HEK293T (cell line): ENCODE measurements around the gene TDP2.
"Not testable (repeated sequence)": the region's sequence is repeated elsewhere in the genome, so short reads cannot be mapped to it uniquely, and the experiment has no call there.

Experiments
- CTCF ChIA-PET: fragments of 350-600 bp; formaldehyde crosslinking; extraction: SDS; loops from one replicate; lab custom pipeline; 2021; ENCODE audit warnings: antibody characterized with exemption, inconsistent platforms; lab: Yijun Ruan, JAX
- POLR2A ChIA-PET: fragments of 350-600 bp; formaldehyde crosslinking; extraction: SDS; loops from one replicate; lab custom pipeline; 2020; ENCODE audit warnings: antibody characterized with exemption, inconsistent platforms; lab: Yijun Ruan, JAX
- DNase-seq: peaks from one replicate; pipeline ENCODE4 v3.0.0; 2012; ENCODE audit warnings: mixed read lengths; ENCODE audit errors: extremely low spot score
- ARNT ChIP-seq: fragments of 450-650 bp; IDR thresholded peaks from 2 replicates; pipeline ENCODE4 v1.6.1; 2017; ENCODE audit warnings: mild to moderate bottlenecking
- BHLHE40 ChIP-seq: fragments of 450-650 bp; IDR thresholded peaks from 2 replicates; pipeline ENCODE4 v1.6.1; 2016; ENCODE audit warnings: mild to moderate bottlenecking, moderate library complexity, borderline replicate concordance
- CTBP1 ChIP-seq: fragments of 450-650 bp; IDR thresholded peaks from 2 replicates; pipeline ENCODE4 v1.6.1; 2016; ENCODE audit warnings: borderline replicate concordance
- ELF4 ChIP-seq: fragments of 450-650 bp; IDR thresholded peaks from 2 replicates; pipeline ENCODE4 v1.6.1; 2017; ENCODE audit warnings: antibody characterized with exemption
- FOXA1 ChIP-seq: fragments of 450-650 bp; IDR thresholded peaks from 2 replicates; pipeline ENCODE4 v1.6.1; 2016; ENCODE audit warnings: mild to moderate bottlenecking
- FOXK2 ChIP-seq: fragments of 450-650 bp; IDR thresholded peaks from 2 replicates; pipeline ENCODE4 v1.6.1; 2016; ENCODE audit warnings: mild to moderate bottlenecking
- FOXM1 ChIP-seq: fragments of 450-650 bp; IDR thresholded peaks from 2 replicates; pipeline ENCODE4 v1.6.1; 2017; ENCODE audit warnings: mild to moderate bottlenecking, borderline replicate concordance
- HDGF ChIP-seq: fragments of 450-650 bp; IDR thresholded peaks from 2 replicates; pipeline ENCODE4 v1.6.1; 2017; ENCODE audit warnings: antibody characterized with exemption, borderline replicate concordance
- L3MBTL2 ChIP-seq: fragments of 450-650 bp; conservative IDR thresholded peaks from 2 replicates; pipeline ENCODE4 v1.6.1; 2016; ENCODE audit warnings: mild to moderate bottlenecking
- LEF1 ChIP-seq: fragments of 450-650 bp; IDR thresholded peaks from 2 replicates; pipeline ENCODE4 v1.6.1; 2017; ENCODE audit warnings: mild to moderate bottlenecking, borderline replicate concordance
- NFRKB ChIP-seq: fragments of 450-650 bp; IDR thresholded peaks from 2 replicates; pipeline ENCODE4 v1.6.1; 2016; ENCODE audit warnings: mild to moderate bottlenecking, moderate library complexity
- SP1 ChIP-seq: fragments of 450-650 bp; IDR thresholded peaks from 2 replicates; pipeline ENCODE4 v1.6.1; 2017
- SUZ12 ChIP-seq: fragments of 450-650 bp; IDR thresholded peaks from 2 replicates; pipeline ENCODE4 v1.6.1; 2016; ENCODE audit warnings: mild to moderate bottlenecking
- TARDBP ChIP-seq: fragments of 450-650 bp; IDR thresholded peaks from 2 replicates; pipeline ENCODE4 v1.6.1; 2016
- ZNF384 ChIP-seq: fragments of 450-650 bp; IDR thresholded peaks from 2 replicates; pipeline ENCODE4 v1.6.1; 2016
- TF ChIP-seq, protein P1 (sequence below): fragments of 450-650 bp; IDR thresholded peaks from 2 replicates; pipeline ENCODE4 v1.6.1; 2016

Gene TDP2

DNA sequence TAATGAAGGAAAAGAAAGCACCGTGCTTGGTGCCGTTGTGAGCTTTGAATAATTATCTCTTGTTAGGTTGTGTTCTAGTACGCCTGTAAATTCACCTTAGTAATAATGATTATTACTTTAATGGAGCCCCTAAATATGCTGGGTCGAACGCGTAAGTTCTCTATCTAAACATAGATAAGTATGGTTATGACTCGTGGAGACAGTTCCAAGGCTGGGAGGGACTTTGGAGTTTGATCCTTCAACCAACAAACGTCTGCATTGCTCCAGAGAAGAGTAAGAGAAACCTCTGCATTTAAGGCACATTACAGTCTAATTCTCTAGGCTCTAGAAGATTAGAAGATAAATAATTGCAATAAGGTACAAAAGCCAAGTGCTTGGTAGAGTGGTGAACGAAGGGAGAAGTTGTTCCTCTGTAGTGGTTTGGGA is 692 bp upstream of the TDP2 start:
- no peak for DNase-seq
- ChIA-PET POLR2A (interaction anchor here (0.8 to 2.4 kb wide), 5 partner anchors 22 to 300 kb away, joined by 3 to 14 read pairs (median 5); partner anchors contain the start of gene KIAA0319), CTCF (interaction anchor here (0.6 to 1.5 kb wide), 3 partner anchors 79 to 86 kb away, joined by 4 to 5 read pairs (median 4); no protein-coding TSS in a partner anchor)
- TF ChIP-seq SP1 (no peak), ZNF384 (no peak), TARDBP (no peak), SUZ12 (no peak), ELF4 (no peak), CTBP1 (no peak), HDGF (no peak), NFRKB (no peak), FOXA1 (no peak), BHLHE40 (no peak), ARNT (no peak), FOXK2 (no peak), L3MBTL2 (no peak; the same call in 1 of the 2 replicates), LEF1 (no peak), FOXM1 (no peak)
- TF ChIP-seq, protein P1, sequence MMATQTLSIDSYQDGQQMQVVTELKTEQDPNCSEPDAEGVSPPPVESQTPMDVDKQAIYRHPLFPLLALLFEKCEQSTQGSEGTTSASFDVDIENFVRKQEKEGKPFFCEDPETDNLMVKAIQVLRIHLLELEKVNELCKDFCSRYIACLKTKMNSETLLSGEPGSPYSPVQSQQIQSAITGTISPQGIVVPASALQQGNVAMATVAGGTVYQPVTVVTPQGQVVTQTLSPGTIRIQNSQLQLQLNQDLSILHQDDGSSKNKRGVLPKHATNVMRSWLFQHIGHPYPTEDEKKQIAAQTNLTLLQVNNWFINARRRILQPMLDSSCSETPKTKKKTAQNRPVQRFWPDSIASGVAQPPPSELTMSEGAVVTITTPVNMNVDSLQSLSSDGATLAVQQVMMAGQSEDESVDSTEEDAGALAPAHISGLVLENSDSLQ = no peak

DNA sequence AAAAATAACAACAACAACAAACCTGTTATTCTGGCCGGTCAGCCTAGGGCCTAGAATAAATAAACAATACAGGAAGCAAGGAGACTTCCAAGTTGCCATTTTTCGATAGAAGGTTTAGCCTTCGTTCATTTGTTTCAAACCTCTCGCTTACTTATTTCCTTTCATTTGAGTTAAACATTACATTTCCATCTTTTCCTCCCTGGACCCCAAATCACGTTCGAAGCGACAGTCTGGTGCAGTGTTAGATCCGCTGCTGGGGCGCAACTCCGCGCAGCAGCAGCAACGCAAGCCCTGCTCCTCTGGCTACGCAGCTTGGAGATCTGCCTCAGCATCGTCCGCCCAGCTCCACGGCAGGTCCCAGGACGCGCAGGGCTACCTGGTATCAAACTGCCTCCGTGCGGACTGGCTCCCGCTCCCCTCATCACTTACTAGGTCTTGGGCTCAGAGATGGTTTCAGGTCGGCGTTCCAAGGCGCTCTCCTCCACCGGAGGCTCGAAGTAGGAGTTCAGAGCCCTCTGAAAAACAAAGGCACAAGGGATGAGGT is 530 bp downstream of the TDP2 start:
- POLR2A ChIA-PET = interaction anchor here (0.7 to 2.4 kb wide), 7 partner anchors 11 to 109 kb away, joined by 3 to 14 read pairs (median 4); partner anchors contain the start of gene KIAA0319
- TF ChIP-seq FOXK2 (no peak), ARNT (no peak), SP1 (no peak), FOXA1 (no peak), BHLHE40 (no peak), NFRKB (no peak), LEF1 (no peak), TARDBP (no peak), CTBP1 (no peak), FOXM1 (no peak), ELF4 (no peak), SUZ12 (no peak), L3MBTL2 (no peak), HDGF (no peak)
- TF ChIP-seq, protein P1 = no peak

DNA sequence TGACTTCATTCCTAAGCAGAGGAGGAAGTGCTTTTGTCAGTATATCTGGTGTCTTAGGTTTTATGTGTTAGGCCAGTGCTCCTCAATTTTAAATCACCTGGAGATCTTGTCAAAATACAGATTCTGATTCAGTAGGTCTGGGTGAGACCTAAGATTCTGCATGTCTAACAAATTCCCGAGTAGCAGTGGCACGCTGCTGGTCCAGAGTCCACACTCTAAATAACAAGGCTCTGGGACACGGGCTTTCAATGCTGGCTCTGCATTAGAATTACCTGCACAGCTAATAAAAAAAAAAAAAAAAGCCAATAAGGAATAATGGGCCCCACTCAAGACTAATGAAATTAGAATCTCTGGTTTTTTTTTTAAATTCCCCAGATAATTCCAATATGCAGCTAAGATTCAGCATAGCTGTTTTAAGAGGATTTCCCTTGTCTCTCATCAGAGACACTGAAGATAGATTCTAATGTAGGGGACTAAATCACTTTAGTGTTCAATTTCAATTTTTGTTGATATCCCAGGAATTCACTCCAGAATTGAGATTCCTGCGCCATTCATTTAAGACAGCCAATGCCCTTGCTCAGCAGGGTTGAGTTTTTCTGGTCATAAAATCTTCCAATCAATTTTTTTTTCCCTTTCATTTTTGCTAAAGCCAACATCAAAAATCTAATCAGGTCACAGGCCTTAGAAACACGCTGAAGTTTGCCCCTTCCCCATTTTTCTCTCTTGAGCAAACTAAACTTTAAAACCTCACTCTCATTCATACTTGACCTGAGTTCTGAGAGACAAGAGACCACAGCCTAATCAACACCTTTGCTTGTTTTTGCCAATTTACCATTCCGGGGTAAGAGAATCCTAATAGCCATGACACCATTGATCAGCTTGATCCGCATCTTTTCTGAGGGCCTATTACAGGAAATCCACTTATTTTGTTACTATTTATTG is 2.4 kb downstream of the TDP2 start:
- POLR2A ChIA-PET = interaction anchor here (0.6 kb wide), 1 partner anchor 382 kb away, joined by 3 read pairs; no protein-coding TSS in a partner anchor
- TF ChIP-seq NFRKB = no peak
- TF ChIP-seq SUZ12 = no peak
- TF ChIP-seq FOXK2 = no peak
- CTCF ChIA-PET = no interaction called here
- no peak for DNase-seq

More for the DNA sequence above, 530 bp downstream of the TDP2 start:
- peak; percentile 54 for DNase-seq
- CTCF ChIA-PET = interaction anchor here (0.5 to 1.5 kb wide), 3 partner anchors 18 to 85 kb away, joined by 3 to 5 read pairs (median 3); no protein-coding TSS in a partner anchor

DNA sequence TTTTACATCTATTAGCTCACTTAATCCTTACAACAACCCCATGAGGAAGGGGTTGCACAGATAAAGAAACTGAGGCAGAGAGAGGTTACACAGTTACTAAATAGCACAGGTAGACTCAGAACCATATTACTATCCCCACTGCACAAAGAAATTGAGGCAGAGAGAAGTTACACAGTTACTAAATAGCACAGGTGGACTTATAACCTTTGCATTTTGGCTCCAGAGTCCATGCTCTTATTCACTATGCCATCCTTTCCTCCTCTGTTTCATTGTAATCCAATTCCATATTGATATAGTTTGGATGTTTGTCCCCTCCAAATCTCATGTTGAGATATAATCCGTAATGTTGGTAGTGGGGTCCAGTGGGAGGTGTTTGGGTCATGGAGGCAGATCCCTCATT is 3.5 kb downstream of the TDP2 start:
- TF ChIP-seq CTBP1 (no peak), BHLHE40 (no peak), ARNT (no peak), LEF1 (no peak), ELF4 (no peak), ZNF384 (no peak), SUZ12 (no peak), FOXM1 (no peak)
- ChIA-PET POLR2A (no interaction called here), CTCF (interaction anchor here (1.0 kb wide), 1 partner anchor 82 kb away, joined by 3 read pairs; no protein-coding TSS in a partner anchor)
- DNase-seq = no peak

DNA sequence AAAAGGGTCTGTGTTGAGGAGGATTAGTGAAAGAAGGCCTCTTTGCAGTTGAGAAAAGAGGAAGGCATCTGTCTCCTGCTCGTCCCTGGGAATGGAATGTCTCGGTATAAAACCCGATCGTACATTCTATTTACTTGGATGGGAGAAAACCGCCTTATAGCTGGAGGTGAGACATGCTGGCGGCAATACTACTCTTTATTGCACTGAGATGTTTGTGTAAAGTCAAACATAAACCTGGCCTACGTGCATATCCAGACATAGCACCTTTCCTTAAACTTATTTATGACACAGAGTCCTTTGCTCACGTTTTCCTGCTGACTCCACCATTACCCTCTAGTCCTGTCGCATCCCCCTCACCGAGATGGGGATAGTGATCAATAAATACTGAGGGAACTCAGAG is 4.5 kb downstream of the TDP2 start:
- TF ChIP-seq SP1 (no peak), HDGF (no peak), FOXA1 (no peak), L3MBTL2 (no peak), ZNF384 (no peak), ELF4 (no peak), BHLHE40 (no peak), TARDBP (no peak), LEF1 (no peak), FOXK2 (no peak), FOXM1 (no peak)
- TF ChIP-seq, protein P1 = no peak
- CTCF ChIA-PET = interaction anchor here (1.0 kb wide), 1 partner anchor 81 kb away, joined by 3 read pairs; no protein-coding TSS in a partner anchor
- no peak for DNase-seq
- POLR2A ChIA-PET = no interaction called here

DNA sequence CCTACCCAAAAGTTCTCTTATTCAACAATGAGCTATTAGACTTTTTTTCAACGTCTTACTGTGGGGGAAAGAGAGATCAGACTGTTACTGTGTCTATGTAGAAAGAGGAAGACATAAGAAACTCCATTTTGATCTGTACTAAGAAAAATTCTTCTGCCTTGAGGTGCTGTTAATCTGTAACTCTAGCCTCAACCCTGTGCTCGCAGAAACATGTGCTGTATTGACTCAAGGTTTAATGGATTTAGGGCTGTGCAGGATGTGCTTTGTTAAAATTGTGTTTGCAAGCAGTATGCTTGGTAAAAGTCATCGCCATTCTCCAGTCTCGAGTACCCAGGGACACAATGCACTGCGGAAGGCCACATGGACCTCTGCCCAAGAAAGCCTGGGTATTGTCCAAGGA is 4.9 kb downstream of the TDP2 start:
- CTCF ChIA-PET, POLR2A ChIA-PET, DNase-seq: not testable (repeated sequence)
